ENCODE results near the gene METAP1. TPM values are rescaled to one million over a fixed set of nuclear protein-coding genes. Genes with fewer than 3 reads are reported as not detected.

METAP1 gene
- total and polyA plus RNA-seq, 2 of the 4 experiments (the other 2 are of a cell fraction), result 43.7 to 47.9 TPM

DNA sequence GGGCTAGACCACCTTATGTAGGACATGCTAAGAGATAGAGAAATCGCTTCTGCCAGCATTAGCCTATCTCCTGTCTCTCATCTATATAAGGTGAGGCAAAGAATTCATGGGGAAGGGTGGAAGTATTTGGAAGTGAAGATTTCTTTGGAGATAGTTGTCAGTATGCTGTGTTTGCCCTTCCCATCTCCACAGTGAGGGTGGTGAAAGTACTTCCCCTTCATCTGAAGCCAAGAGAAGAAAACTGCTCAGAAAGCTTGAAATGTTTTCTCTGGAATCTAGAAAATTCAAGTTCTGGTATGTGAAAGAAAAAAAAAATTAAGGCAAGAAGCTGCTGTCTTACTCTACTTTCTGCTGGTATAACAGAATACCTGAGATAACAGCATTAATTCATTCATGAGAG, 105.4 kb downstream of the METAP1 start:
- dilution Hi-C loops (cut with HindIII; ENCODE audit: low sequenced_read_pairs, unreplicated experiment) (no loop called here), intact Hi-C loops (cut with micrococcal nuclease) (no loop called here), in situ Hi-C loops (cut with MboI; ENCODE audit: low sequenced_read_pairs) (no loop called here)
- Histone ChIP-seq H3K18ac (ENCODE audit: low read depth, low read length) (no peak overlapping the region), H2AK9ac (replicated peaks; ENCODE audit: low read depth, low read length, poor library complexity) (no peak overlapping the region), H2BK120ac (ENCODE audit: low read depth, low read length) (no peak overlapping the region), H2AK5ac (ENCODE audit: low read depth, low read length) (no peak overlapping the region), H3K9ac (ENCODE audit: low read depth, low read length) (no peak overlapping the region), H2BK15ac (ENCODE audit: low read depth, low read length) (no peak overlapping the region), H3K27me3 (ENCODE audit: control insufficient read depth, insufficient read depth, low read length) (no peaks in the 10 kb centered on the region), H2AFZ (replicated peaks; ENCODE audit: low read length, poor library complexity) (no peak overlapping the region), H3K4me3 (ENCODE audit: insufficient read depth, low read depth, low read length) (no peak overlapping the region), H3K4me2 (ENCODE audit: low read depth, low read length) (peak overlapping the region; percentile 62; the same call in 1 of the 2 replicates), H3K9me1 (ENCODE audit: insufficient read depth, low read length) (0 out of 2 replicates have a peak, but pooled peaks cover 2% of the 10 kb centered on the region), H3K4ac (ENCODE audit: low read depth, low read length) (no peak overlapping the region), H2BK5ac (ENCODE audit: low read depth, low read length, poor library complexity, severe bottlenecking) (no peak overlapping the region), H4K5ac (ENCODE audit: low read depth, low read length) (no peak overlapping the region), H3K9me3 (ENCODE audit: control insufficient read depth, insufficient read depth, low read length) (no peaks in the 10 kb centered on the region), H4K91ac (ENCODE audit: insufficient read depth, low read depth, low read length) (no peak overlapping the region), H3K27ac (ENCODE audit: insufficient read depth, low read length) (no peak overlapping the region), H2BK20ac (ENCODE audit: low read depth, low read length) (no peak overlapping the region), H3K79me1 (ENCODE audit: low read depth in 1 of 2, low read length in 2 of 2) (no peaks in the 10 kb centered on the region), H3K36me3 (ENCODE audit: control insufficient read depth, insufficient read depth, low read length) (no peaks in the 10 kb centered on the region), H3K56ac (ENCODE audit: extremely low read depth, insufficient read depth, low read length) (no peak overlapping the region), H3K4me1 (ENCODE audit: control insufficient read depth, insufficient read depth, low read length) (peaks cover 9% of the 10 kb centered on the region), H4K20me1 (ENCODE audit: insufficient read depth, low read length) (no peaks in the 10 kb centered on the region), H3K23ac (ENCODE audit: low read depth, low read length) (no peak overlapping the region), H4K8ac (ENCODE audit: low read depth in 2 of 2, low read length in 2 of 2) (no peak overlapping the region), H3K14ac (replicated peaks; ENCODE audit: low read depth, low read length) (no peak overlapping the region)
- ATAC-seq (ENCODE audit: low read depth) (peak; percentile 71), DNase-seq (no peak)
- TF ChIP-seq USF2 (IDR thresholded peaks at IDR 0.05; ENCODE audit: low read depth, low read length), result no peak
- no peak for TF ChIP-seq MAFK (IDR thresholded peaks at IDR 0.05; ENCODE audit: low read depth, low read length)
- TF ChIP-seq CEBPB (IDR thresholded peaks at IDR 0.05; ENCODE audit: low read depth, low read length), result no peak
- no TSS peak for BruUV-seq (replicated peaks)
- ChIA-PET CTCF (no interaction called here), POLR2A (ENCODE audit: unreplicated experiment) (no interaction called here)
- WGBS, 2 experiments (ENCODE audit: extremely low coverage in 2 of 2, insufficient read length in 1 of 2), result no CpG with 5 or more reads among the region's 1 CpG
